HepG2 (cell line): ENCODE measurements around the gene ABCC1. TPM values are rescaled to one million over a fixed set of nuclear protein-coding genes. Genes with fewer than 3 reads are reported as not detected.
A peak's percentile ranks its signal among the peaks of the same experiment; 100 is the strongest.

Source experiments
- ATF7-NPFF ChIP-seq: sonication (generic); formaldehyde crosslinking; IDR thresholded peaks from 2 replicates; pipeline ENCODE4 v1.8.1; 2023; ENCODE audit warnings: mild to moderate bottlenecking, low read depth, missing genetic modification reagents, moderate library complexity
- CSRNP2 ChIP-seq: sonication (generic); formaldehyde crosslinking; conservative IDR thresholded peaks from 2 replicates; pipeline ENCODE4 v1.8.0; 2022; ENCODE audit warnings: low read depth, missing genetic modification reagents
- FIP1L1 ChIP-seq: fragments of 200-400 bp; formaldehyde crosslinking; IDR thresholded peaks from 2 replicates; pipeline ENCODE4 v1.6.1; 2018; ENCODE audit warnings: low read depth, mild to moderate bottlenecking, low read length, moderate library complexity, borderline replicate concordance; ENCODE audit not compliant: insufficient read depth
- FOXA3 ChIP-seq: IDR thresholded peaks from 2 replicates; pipeline ENCODE4 v1.6.1; 2016; ENCODE audit warnings: missing genetic modification reagents, missing compliant biosample characterization
- FOXP1 ChIP-seq, 2 experiments: fragments of 450-650 bp in 1 of 2; IDR thresholded peaks; 2 replicates each; pipeline ENCODE4 v1.6.1; 2017 to 2018; ENCODE audit warnings: antibody characterized with exemption in 1 of 2
- GATA4 ChIP-seq: sonication (generic); IDR thresholded peaks from 2 replicates; pipeline ENCODE4 v1.6.1; 2016; ENCODE audit warnings: antibody characterized with exemption, low read depth, borderline replicate concordance
- KLF11 ChIP-seq: IDR thresholded peaks from 2 replicates; pipeline ENCODE4 v1.6.1; 2016; ENCODE audit warnings: missing compliant biosample characterization
- LBX2 ChIP-seq: sonication (generic); formaldehyde crosslinking; IDR thresholded peaks from 2 replicates; pipeline ENCODE4 v1.5.0; 2020; ENCODE audit warnings: missing genetic modification reagents, mild to moderate bottlenecking, borderline replicate concordance
- MYNN ChIP-seq: sonication (generic); formaldehyde crosslinking; IDR thresholded peaks from 2 replicates; pipeline ENCODE4 v1.4.0; 2020; ENCODE audit warnings: mild to moderate bottlenecking, low read depth, missing genetic modification reagents
- NPAS2 ChIP-seq: sonication (generic); formaldehyde crosslinking; IDR thresholded peaks from 2 replicates; pipeline ENCODE4 v1.8.0; 2022; ENCODE audit warnings: mild to moderate bottlenecking, missing genetic modification reagents, borderline replicate concordance
- SOX13 ChIP-seq, 3 experiments: fragments of 450-650 bp in 1 of 3; sonication (generic) in 1 of 3; formaldehyde crosslinking in 1 of 3; IDR thresholded peaks in 2 of 3; conservative IDR thresholded peaks in 1 of 3; 2 replicates each; pipeline versions ENCODE4 v1.5.0 to v1.6.1; 2016 to 2020; ENCODE audit warnings: antibody characterized with exemption in 1 of 3, mild to moderate bottlenecking in 1 of 3, missing compliant biosample characterization in 1 of 3, missing genetic modification reagents in 1 of 3, moderate library complexity in 1 of 3
- TFDP2 ChIP-seq: sonication (generic); formaldehyde crosslinking; IDR thresholded peaks from 2 replicates; pipeline ENCODE4 v1.4.0; 2020; ENCODE audit warnings: missing genetic modification reagents
- TFE3 ChIP-seq: IDR thresholded peaks from 2 replicates; pipeline ENCODE4 v1.6.1; 2016
- THAP11 ChIP-seq: IDR thresholded peaks from 2 replicates; pipeline ENCODE4 v1.6.1; 2016; ENCODE audit warnings: missing biosample characterization, missing genetic modification reagents
- UBTF ChIP-seq: sonication (generic); formaldehyde crosslinking; IDR thresholded peaks from 2 replicates; pipeline ENCODE4 v1.4.0; 2020; ENCODE audit warnings: mild to moderate bottlenecking, missing genetic modification reagents
- ZBTB25 ChIP-seq: IDR thresholded peaks from 2 replicates; pipeline ENCODE4 v1.6.1; 2018; ENCODE audit warnings: missing genetic modification reagents
- ZEB1 ChIP-seq: IDR thresholded peaks from 2 replicates; pipeline ENCODE4 v1.6.1; 2012; ENCODE audit warnings: mild to moderate bottlenecking, low read depth, inconsistent platforms; ENCODE audit not compliant: insufficient replicate concordance
- ZNF160 ChIP-seq: sonication (generic); formaldehyde crosslinking; IDR thresholded peaks from 2 replicates; pipeline ENCODE4 v1.8.0; 2022; ENCODE audit warnings: mild to moderate bottlenecking, inconsistent platforms, missing genetic modification reagents
- ZNF317 ChIP-seq: sonication (generic); formaldehyde crosslinking; IDR thresholded peaks from 2 replicates; pipeline ENCODE4 v1.5.0; 2020; ENCODE audit warnings: mild to moderate bottlenecking, missing genetic modification reagents
- ZNF350 ChIP-seq: sonication (generic); formaldehyde crosslinking; IDR thresholded peaks from 2 replicates; pipeline ENCODE4 v1.4.0; 2020; ENCODE audit warnings: mild to moderate bottlenecking, low read depth, missing genetic modification reagents, borderline replicate concordance
- polyA plus RNA-seq, 8 experiments: library from polyadenylated mRNA; depleted of rRNA in 3 of 8; stranded (reverse) in 7 of 8; unstranded in 1 of 8; fragments of >200 nt; fragmentation: Illumina TruSeq in 4 of 8; extraction: Trizol in 4 of 8; gene quantifications; 2 replicates each; pipeline versions ENCODE4 v1.2.1 to v1.2.3, GENCODE V29; 2011 to 2016; ENCODE audit warnings: low read depth in 4 of 8, missing spikeins in 1 of 8, mixed read lengths in 1 of 8; ENCODE audit not compliant: insufficient read depth in 1 of 8
- total RNA-seq, 5 experiments: library from RNA; depleted of rRNA; stranded (reverse); fragments of >200 nt; fragmentation: Illumina TruSeq; extraction: Trizol; gene quantifications; 2 replicates each; pipeline ENCODE4 v1.2.3, GENCODE V29; 2016; ENCODE audit warnings: low read depth in 1 of 5

Gene ABCC1
- total and polyA plus RNA-seq, 2 of the 13 experiments (the other 11 are each of a cell fraction or from before 2014, with no cell fraction given) = 13.0 to 30.6 TPM

GRCh38 chr16:16149710-16150116 is 200.3 kb downstream of the ABCC1 start (continued):
- TF ChIP-seq UBTF (0 out of 2 replicates have a peak, but pooled peaks have one; percentile 39), FOXP1 (IDR thresholded peaks at IDR 0.05) (no peak), FOXP1 (CRISPR knock-in tag; IDR thresholded peaks at IDR 0.05) (peak; percentile 37; the same call in 1 of the 2 replicates), LBX2 (0 out of 2 replicates have a peak, but pooled peaks have one; percentile 41), GATA4 (0 out of 2 replicates have a peak, but pooled peaks have one; percentile 18), NPAS2 (CRISPR knock-in tag) (no peak), CSRNP2 (CRISPR knock-in tag) (no peak), TFE3 (CRISPR knock-in tag) (peak; percentile 25; the same call in 1 of the 2 replicates), FIP1L1 (no peak), THAP11 (CRISPR knock-in tag) (0 out of 2 replicates have a peak, but pooled peaks have one; percentile 31), KLF11 (CRISPR knock-in tag) (no peak), ZBTB25 (0 out of 2 replicates have a peak, but pooled peaks have one; percentile 37), TFDP2 (CRISPR knock-in tag) (peak; percentile 28; the same call in 1 of the 2 replicates), MYNN (CRISPR knock-in tag) (no peak; the same call in 1 of the 2 replicates), ZEB1 (peak; percentile 85), ZNF350 (CRISPR knock-in tag) (peak; percentile 37; the same call in 1 of the 2 replicates), SOX13 (IDR thresholded peaks at IDR 0.05) (no peak), SOX13 (CRISPR knock-in tag; conservative IDR thresholded peaks at IDR 0.05 in 1 of 2, IDR thresholded peaks at IDR 0.05 in 1 of 2) (peak in 1 of 2 experiments; percentile 23; a peak in 1 of 4 replicates), FOXA3 (CRISPR knock-in tag) (peak; percentile 93), ATF7-NPFF (0 out of 2 replicates have a peak, but pooled peaks have one; percentile 34), ZNF317 (CRISPR knock-in tag) (no peak), ZNF160 (no peak)
